Measurements from ENCODE around the gene IRAK1.

Gene IRAK1

GRCh38 chrX:154019633-154020528, at the start of gene IRAK1:
Gene IRAK1, minus strand, starts transcription at chrX:154019902. Its CDS starts 90 bp downstream, at chrX:154019812.
- H3K4me2 ChIP-seq: peak within 1 kb of the TSS; percentile 47
- H4K20me1 ChIP-seq (ENCODE audit: insufficient read depth): no peaks in the 10 kb centered on the region
- H3K79me2 ChIP-seq (ENCODE audit: insufficient read depth, low read depth): peaks cover 36% of the 10 kb centered on the region
- H3K36me3 ChIP-seq (ENCODE audit: insufficient read depth): no peaks in the 10 kb centered on the region
- peaks cover 12% of the 10 kb centered on the region for H3K4me1 ChIP-seq (ENCODE audit: low read depth, poor library complexity, severe bottlenecking)
- peak within 1 kb of the TSS; percentile 84 for H3K27ac ChIP-seq
- no peak within 1 kb of the TSS; the same call in 1 of the 2 replicates for H2AFZ ChIP-seq (ENCODE audit: low read depth)
- H3K4me3 ChIP-seq (IDR thresholded peaks at IDR 0.05; ENCODE audit: insufficient read depth, low read depth, low read length): no peak within 1 kb of the TSS
- TF ChIP-seq CTCF (conservative IDR thresholded peaks at IDR 0.05; ENCODE audit: low read depth, low read length): no peak
- H3K9ac ChIP-seq: peak within 1 kb of the TSS; percentile 93
- H3K27me3 ChIP-seq (ENCODE audit: insufficient read depth, low read depth): no peaks in the 10 kb centered on the region

GRCh38 chrX:154068560-154068959, 48.9 kb upstream of the IRAK1 start:
- H4K20me1 ChIP-seq (ENCODE audit: insufficient read depth): no peaks in the 10 kb centered on the region
- H3K27me3 ChIP-seq (ENCODE audit: insufficient read depth, low read depth): no peaks in the 10 kb centered on the region
- no peak overlapping the region for H3K9ac ChIP-seq
- TF ChIP-seq CTCF (conservative IDR thresholded peaks at IDR 0.05; ENCODE audit: low read depth, low read length): no peak
- H3K27ac ChIP-seq: no peak overlapping the region
- peaks cover 60% of the 10 kb centered on the region; the same call in 1 of the 2 replicates for H3K79me2 ChIP-seq (ENCODE audit: insufficient read depth, low read depth)
- H2AFZ ChIP-seq (ENCODE audit: low read depth): no peak overlapping the region
- H3K4me2 ChIP-seq: 0 out of 2 replicates have a peak overlapping the region, but pooled peaks have one; percentile 42
- H3K4me3 ChIP-seq (IDR thresholded peaks at IDR 0.05; ENCODE audit: insufficient read depth, low read depth, low read length): no peak overlapping the region
- H3K4me1 ChIP-seq (ENCODE audit: low read depth, poor library complexity, severe bottlenecking): peaks cover 29% of the 10 kb centered on the region
- H3K36me3 ChIP-seq (ENCODE audit: insufficient read depth): no peaks in the 10 kb centered on the region

- H4K20me1 ChIP-seq (ENCODE audit: insufficient read depth): no peaks in the 10 kb centered on the region
- TF ChIP-seq CTCF (conservative IDR thresholded peaks at IDR 0.05; ENCODE audit: low read depth, low read length): no peak
- no peaks in the 10 kb centered on the region for H3K27me3 ChIP-seq (ENCODE audit: insufficient read depth, low read depth)
- peaks cover 36% of the 10 kb centered on the region for H3K4me1 ChIP-seq (ENCODE audit: low read depth, poor library complexity, severe bottlenecking)
- no peak overlapping the region for H3K4me2 ChIP-seq
- H2AFZ ChIP-seq (ENCODE audit: low read depth): no peak overlapping the region
- H3K9ac ChIP-seq: no peak overlapping the region
- peaks cover 48% of the 10 kb centered on the region; the same call in 1 of the 2 replicates for H3K79me2 ChIP-seq (ENCODE audit: insufficient read depth, low read depth)
- no peaks in the 10 kb centered on the region for H3K36me3 ChIP-seq (ENCODE audit: insufficient read depth)
- H3K27ac ChIP-seq: no peak overlapping the region
- no peak overlapping the region for H3K4me3 ChIP-seq (IDR thresholded peaks at IDR 0.05; ENCODE audit: insufficient read depth, low read depth, low read length)
Measured at GRCh38 chrX:154064637-154065435, 45.1 kb upstream of the IRAK1 start.

GRCh38 chrX:154063234-154063633, 43.5 kb upstream of the IRAK1 start:
- peaks cover 51% of the 10 kb centered on the region; the same call in 1 of the 2 replicates for H3K79me2 ChIP-seq (ENCODE audit: insufficient read depth, low read depth)
- H3K4me1 ChIP-seq (ENCODE audit: low read depth, poor library complexity, severe bottlenecking): peaks cover 32% of the 10 kb centered on the region
- H3K4me2 ChIP-seq: no peak overlapping the region
- 0 out of 2 replicates have a peak, but pooled peaks cover 4% of the 10 kb centered on the region for H4K20me1 ChIP-seq (ENCODE audit: insufficient read depth)
- no peak for TF ChIP-seq CTCF (conservative IDR thresholded peaks at IDR 0.05; ENCODE audit: low read depth, low read length)
- no peak overlapping the region for H3K4me3 ChIP-seq (IDR thresholded peaks at IDR 0.05; ENCODE audit: insufficient read depth, low read depth, low read length)
- H3K36me3 ChIP-seq (ENCODE audit: insufficient read depth): no peaks in the 10 kb centered on the region
- no peak overlapping the region for H2AFZ ChIP-seq (ENCODE audit: low read depth)
- H3K9ac ChIP-seq: no peak overlapping the region
- H3K27me3 ChIP-seq (ENCODE audit: insufficient read depth, low read depth): no peaks in the 10 kb centered on the region
- no peak overlapping the region for H3K27ac ChIP-seq
